H9 (cell line): Measurements from ENCODE around the gene SNTG2. TPM values are rescaled to one million over a fixed set of nuclear protein-coding genes. Genes with fewer than 3 reads are reported as not detected.

Experiments used
- DNase-seq: peaks from one replicate; pipeline ENCODE4 v3.0.0-alpha.2; 2017
- H2AFZ ChIP-seq: one replicate; pipeline ENCODE4 v1.6.1; 2013; ENCODE audit warnings: mild to moderate bottlenecking, low read length, control low read depth, moderate library complexity
- H2AK5ac ChIP-seq: 2 replicates; pipeline ENCODE4 v1.6.1; 2013; ENCODE audit warnings: low read length, control low read depth, mixed read lengths; ENCODE audit not compliant: insufficient read length
- H2BK120ac ChIP-seq: one replicate; pipeline ENCODE4 v1.6.1; 2013; ENCODE audit warnings: low read depth, mild to moderate bottlenecking, low read length, control low read depth, inconsistent platforms; ENCODE audit not compliant: poor library complexity, severe bottlenecking
- H2BK12ac ChIP-seq: 2 replicates; pipeline ENCODE4 v1.6.1; 2013; ENCODE audit warnings: low read length, control low read depth, mixed read lengths, low read depth; ENCODE audit not compliant: insufficient read length
- H2BK15ac ChIP-seq: 2 replicates; pipeline ENCODE4 v1.6.1; 2013; ENCODE audit warnings: low read depth, low read length, control low read depth
- H2BK20ac ChIP-seq: one replicate; pipeline ENCODE4 v1.6.1; 2013; ENCODE audit warnings: low read depth, mild to moderate bottlenecking, low read length, control low read depth, inconsistent platforms; ENCODE audit not compliant: poor library complexity, severe bottlenecking
- H2BK5ac ChIP-seq: 2 replicates; pipeline ENCODE4 v1.6.1; 2013; ENCODE audit warnings: low read length, control low read depth, mixed read lengths; ENCODE audit not compliant: insufficient read length
- H3K14ac ChIP-seq: 2 replicates; pipeline ENCODE4 v1.6.1; 2013; ENCODE audit warnings: low read length, control low read depth; ENCODE audit not compliant: insufficient read depth
- H3K18ac ChIP-seq: 2 replicates; pipeline ENCODE4 v1.6.1; 2013; ENCODE audit warnings: low read depth, mild to moderate bottlenecking, mixed read lengths, low read length, control low read depth; ENCODE audit not compliant: insufficient read length
- H3K23ac ChIP-seq: 2 replicates; pipeline ENCODE4 v1.6.1; 2013; ENCODE audit warnings: low read length, control low read depth, mixed read lengths, low read depth; ENCODE audit not compliant: insufficient read length
- H3K23me2 ChIP-seq: 2 replicates; pipeline ENCODE4 v1.6.1; 2013; ENCODE audit warnings: low read depth, mild to moderate bottlenecking, mixed read lengths, low read length, control low read depth; ENCODE audit not compliant: insufficient read length, poor library complexity, severe bottlenecking
- H3K27ac ChIP-seq: 2 replicates; pipeline ENCODE4 v1.5.1; 2013; ENCODE audit warnings: low read length, control low read depth, mixed read lengths, low read depth; ENCODE audit not compliant: insufficient read length
- H3K27me3 ChIP-seq: 2 replicates; pipeline ENCODE4 v1.6.1; 2013; ENCODE audit warnings: low read length, control low read depth, inconsistent platforms; ENCODE audit not compliant: insufficient read depth
- H3K4ac ChIP-seq: 2 replicates; pipeline ENCODE4 v1.6.1; 2013; ENCODE audit warnings: low read depth, mild to moderate bottlenecking, control low read depth, inconsistent platforms, low read length, moderate library complexity
- H3K4me1 ChIP-seq: 2 replicates; pipeline ENCODE4 v1.6.1; 2013; ENCODE audit warnings: low read length, control low read depth, inconsistent platforms; ENCODE audit not compliant: insufficient read depth
- H3K4me2 ChIP-seq: 2 replicates; pipeline ENCODE4 v1.6.1; 2013; ENCODE audit warnings: low read length, control low read depth, mixed read lengths; ENCODE audit not compliant: insufficient read length, insufficient read depth
- H3K56ac ChIP-seq: 2 replicates; pipeline ENCODE4 v1.6.1; 2013; ENCODE audit warnings: low read depth, mild to moderate bottlenecking, mixed read lengths, low read length, control low read depth; ENCODE audit not compliant: insufficient read length
- H3K79me1 ChIP-seq: 2 replicates; pipeline ENCODE4 v1.6.1; 2013; ENCODE audit warnings: low read depth, mild to moderate bottlenecking, moderate library complexity, low read length, control low read depth, inconsistent platforms; ENCODE audit not compliant: insufficient read depth, poor library complexity, severe bottlenecking
- H3K79me2 ChIP-seq: 2 replicates; pipeline ENCODE4 v1.6.1; 2013; ENCODE audit warnings: low read length, control low read depth, inconsistent platforms; ENCODE audit not compliant: insufficient read depth
- H3K9ac ChIP-seq: 2 replicates; pipeline ENCODE4 v1.6.1; 2013; ENCODE audit warnings: low read length, control low read depth, mixed read lengths; ENCODE audit not compliant: insufficient read length; ENCODE audit errors: extremely low read depth
- H3K9me3 ChIP-seq: one replicate; pipeline ENCODE4 v1.6.1; 2013; ENCODE audit warnings: low read depth, low read length, inconsistent platforms; ENCODE audit not compliant: control insufficient read depth
- H3T11ph ChIP-seq: one replicate; pipeline ENCODE4 v1.6.1; 2013; ENCODE audit warnings: mild to moderate bottlenecking, low read length, control low read depth, inconsistent platforms
- H4K20me1 ChIP-seq: one replicate; pipeline ENCODE4 v1.6.1; 2013; ENCODE audit not compliant: control insufficient read depth, insufficient read length, insufficient read depth
- H4K5ac ChIP-seq: 2 replicates; pipeline ENCODE4 v1.6.1; 2013; ENCODE audit warnings: low read depth, mild to moderate bottlenecking, mixed read lengths, low read length, control low read depth; ENCODE audit not compliant: insufficient read length
- H4K8ac ChIP-seq: replicated peaks from 2 replicates; pipeline ENCODE4 v1.6.1; 2013; ENCODE audit warnings: low read length, control low read depth, mixed read lengths, low read depth; ENCODE audit not compliant: insufficient read length
- H4K91ac ChIP-seq: 2 replicates; pipeline ENCODE4 v1.6.1; 2013; ENCODE audit warnings: low read depth, mild to moderate bottlenecking, moderate library complexity, mixed read lengths, low read length, control low read depth; ENCODE audit not compliant: insufficient read length
- H3K27ac Mint-ChIP-seq, 3 experiments: 2 replicates in 2 of 3; 3 replicates in 1 of 3; pipeline ENCODE4 v1.8.0; 2020 to 2021; ENCODE audit warnings: mixed read lengths in 3 of 3, mild to moderate bottlenecking in 1 of 3, moderate library complexity in 1 of 3
- H3K27me3 Mint-ChIP-seq: 2 replicates; pipeline ENCODE4 v1.8.0; 2021; ENCODE audit warnings: low read depth, mild to moderate bottlenecking, moderate library complexity, mixed read lengths
- H3K36me3 Mint-ChIP-seq, 3 experiments: 2 replicates in 2 of 3; 3 replicates in 1 of 3; pipeline ENCODE4 v1.8.0; 2020 to 2021; ENCODE audit warnings: low read depth in 3 of 3, mixed read lengths in 3 of 3; ENCODE audit not compliant: insufficient read depth in 1 of 3
- H3K4me1 Mint-ChIP-seq, 2 experiments: 2 replicates each; pipeline ENCODE4 v1.8.0; 2020; ENCODE audit warnings: mixed read lengths in 2 of 2
- H3K4me3 Mint-ChIP-seq, 2 experiments: 2 replicates in 1 of 2; 3 replicates in 1 of 2; pipeline ENCODE4 v1.8.0; 2020 to 2021; ENCODE audit warnings: mild to moderate bottlenecking in 2 of 2, mixed read lengths in 2 of 2, moderate library complexity in 1 of 2
- H3K9me3 Mint-ChIP-seq, 2 experiments: 2 replicates in 1 of 2; 3 replicates in 1 of 2; pipeline ENCODE4 v1.8.0; 2020; ENCODE audit warnings: mild to moderate bottlenecking in 2 of 2, mixed read lengths in 2 of 2, moderate library complexity in 1 of 2
- CTCF ChIP-seq: fragments of 200-600 bp; sonication (generic); conservative IDR thresholded peaks from 3 replicates; pipeline ENCODE4 v1.8.0; 2021; ENCODE audit warnings: antibody characterized with exemption, mild to moderate bottlenecking
- WGBS: extraction: QIAGEN DNeasy Blood & Tissue Kit; methylation state at CpG from one replicate; pipeline ENCODE4 v1.1.7; 2013; ENCODE audit warnings: missing lambda C conversion rate, low lambda C conversion rate, mixed read lengths; ENCODE audit not compliant: insufficient read length; ENCODE audit errors: extremely low coverage; 5-methylcytosine and 5-hydroxymethylcytosine counted together
- total RNA-seq: library from RNA; stranded (reverse); gene quantifications from 2 replicates; pipeline ENCODE4 v1.2.1, GENCODE V29; 2021

SNTG2 gene
- total RNA-seq, 1 experiment from 2014 or later: 13.2 TPM

- H3K9ac ChIP-seq: no peak overlapping the region
- no peak overlapping the region for H2BK15ac ChIP-seq
- no peak overlapping the region for H4K91ac ChIP-seq
- H3K14ac ChIP-seq: no peak overlapping the region
- H2BK20ac ChIP-seq: no peak overlapping the region
- H2BK120ac ChIP-seq: no peak overlapping the region
- H3K79me2 ChIP-seq: no peaks in the 10 kb centered on the region
- no peaks in the 10 kb centered on the region for H3K79me1 ChIP-seq
- H3K27me3 ChIP-seq: no peaks in the 10 kb centered on the region
- peaks cover 12 to 20% of the 10 kb centered on the region in 2 experiments for H3K4me1 Mint-ChIP-seq
- no peak for TF ChIP-seq CTCF
- H2BK12ac ChIP-seq: no peak overlapping the region
- H3K23me2 ChIP-seq: no peaks in the 10 kb centered on the region
- peaks cover 3% of the 10 kb centered on the region for H4K20me1 ChIP-seq
- H3K23ac ChIP-seq: no peak overlapping the region
- H3K4me1 ChIP-seq: peaks cover 3% of the 10 kb centered on the region; the same call in 1 of the 2 replicates
- H2AK5ac ChIP-seq: no peak overlapping the region
- 0 out of 7 replicates have a peak overlapping the region, but pooled peaks of 1 of the 3 experiments have one; percentile 21 for H3K27ac Mint-ChIP-seq
- H4K5ac ChIP-seq: no peak overlapping the region
- no peaks in the 10 kb centered on the region for H3K27me3 Mint-ChIP-seq
- peaks cover 3 to 8% of the 10 kb centered on the region in 2 experiments; a peak in 3 of 5 replicates for H3K9me3 Mint-ChIP-seq
- no peak overlapping the region for H3K4me3 Mint-ChIP-seq
- H3K4me2 ChIP-seq: no peak overlapping the region
- H3K4ac ChIP-seq: no peak overlapping the region
- H2BK5ac ChIP-seq: no peak overlapping the region
- no peak overlapping the region for H3K56ac ChIP-seq
- no peak overlapping the region for H2AFZ ChIP-seq
- H3K36me3 Mint-ChIP-seq: peaks cover 10 to 15% (median 10%) of the 10 kb centered on the region in 3 experiments
- H4K8ac ChIP-seq: no peak overlapping the region
- no peak overlapping the region for H3T11ph ChIP-seq
- no peak overlapping the region for H3K18ac ChIP-seq
- no CpG with 5 or more reads among the region's 10 CpGs for WGBS
- no peak overlapping the region for H3K27ac ChIP-seq
- DNase-seq: no peak
- H3K9me3 ChIP-seq: no peaks in the 10 kb centered on the region
Measured at GRCh38 chr2:1310866-1311265, 360.2 kb downstream of the SNTG2 start.
